Stimulated activated naive CD8-positive, alpha-beta T cell treated with anti-CD3 and anti-CD28 coated beads, Interleukin-15, Interleukin-2, amounts not matched to agents 100 ng/mL and 50 ng/mL, for 24 hours (primary cell): ENCODE data around the gene GNE.
"Not testable (repeated sequence)": the region's sequence is repeated elsewhere in the genome, so short reads cannot be mapped to it uniquely, and the experiment has no call there.

Source experiments
- H3K27ac Mint-ChIP-seq: one replicate; pipeline ENCODE4 v1.8.0; 2021; ENCODE audit warnings: mild to moderate bottlenecking, mixed read lengths
- H3K27me3 Mint-ChIP-seq: one replicate; pipeline ENCODE4 v1.8.0; 2021; ENCODE audit warnings: mixed read lengths
- H3K36me3 Mint-ChIP-seq: one replicate; pipeline ENCODE4 v1.8.0; 2021; ENCODE audit warnings: low read depth, mixed read lengths
- H3K4me1 Mint-ChIP-seq: one replicate; pipeline ENCODE4 v1.8.0; 2021; ENCODE audit warnings: low read depth, mixed read lengths
- H3K4me3 Mint-ChIP-seq: one replicate; pipeline ENCODE4 v1.8.0; 2021; ENCODE audit warnings: mild to moderate bottlenecking, mixed read lengths
- H3K9me3 Mint-ChIP-seq: one replicate; pipeline ENCODE4 v1.8.0; 2021; ENCODE audit warnings: mixed read lengths

The GNE gene

GRCh38 chr9:36284226-36284625, 26.0 kb upstream of the GNE start:
- Mint-ChIP-seq H3K9me3 (no peaks in the 10 kb centered on the region), H3K4me3 (no peak overlapping the region), H3K27me3 (no peaks in the 10 kb centered on the region), H3K36me3 (peaks cover 4% of the 10 kb centered on the region), H3K27ac (no peak overlapping the region), H3K4me1 (no peaks in the 10 kb centered on the region)

GRCh38 chr9:36282275-36282674, 24.0 kb upstream of the GNE start:
- no peaks in the 10 kb centered on the region for H3K27me3 Mint-ChIP-seq
- no peak overlapping the region for H3K27ac Mint-ChIP-seq
- no peaks in the 10 kb centered on the region for H3K4me1 Mint-ChIP-seq
- no peaks in the 10 kb centered on the region for H3K9me3 Mint-ChIP-seq
- no peak overlapping the region for H3K4me3 Mint-ChIP-seq
- H3K36me3 Mint-ChIP-seq: peaks cover 4% of the 10 kb centered on the region

GRCh38 chr9:36280989-36281388, 22.7 kb upstream of the GNE start:
- H3K27ac Mint-ChIP-seq: no peak overlapping the region
- H3K36me3 Mint-ChIP-seq: peaks cover 4% of the 10 kb centered on the region
- H3K4me1 Mint-ChIP-seq: no peaks in the 10 kb centered on the region
- no peak overlapping the region for H3K4me3 Mint-ChIP-seq
- H3K27me3 Mint-ChIP-seq: no peaks in the 10 kb centered on the region
- no peaks in the 10 kb centered on the region for H3K9me3 Mint-ChIP-seq

GRCh38 chr9:36278243-36278642, 20.0 kb upstream of the GNE start:
- Mint-ChIP-seq H3K4me1 (no peaks in the 10 kb centered on the region), H3K27ac (no peak overlapping the region), H3K36me3 (no peaks in the 10 kb centered on the region), H3K4me3 (no peak overlapping the region), H3K27me3 (no peaks in the 10 kb centered on the region), H3K9me3 (no peaks in the 10 kb centered on the region)

GRCh38 chr9:36276781-36277181, 18.5 kb upstream of the GNE start:
- Mint-ChIP-seq H3K36me3 (no peaks in the 10 kb centered on the region), H3K27me3 (no peaks in the 10 kb centered on the region), H3K4me1 (no peaks in the 10 kb centered on the region), H3K9me3 (no peaks in the 10 kb centered on the region), H3K4me3 (no peak overlapping the region), H3K27ac (no peak overlapping the region)

GRCh38 chr9:36276254-36276653, 18.0 kb upstream of the GNE start:
- no peaks in the 10 kb centered on the region for H3K27me3 Mint-ChIP-seq
- H3K27ac Mint-ChIP-seq: no peak overlapping the region
- no peaks in the 10 kb centered on the region for H3K9me3 Mint-ChIP-seq
- no peak overlapping the region for H3K4me3 Mint-ChIP-seq
- H3K36me3 Mint-ChIP-seq: no peaks in the 10 kb centered on the region
- H3K4me1 Mint-ChIP-seq: no peaks in the 10 kb centered on the region

GRCh38 chr9:36275060-36275459, 16.8 kb upstream of the GNE start:
- no peak overlapping the region for H3K4me3 Mint-ChIP-seq
- H3K4me1 Mint-ChIP-seq: no peaks in the 10 kb centered on the region
- H3K27me3 Mint-ChIP-seq: no peaks in the 10 kb centered on the region
- no peaks in the 10 kb centered on the region for H3K9me3 Mint-ChIP-seq
- H3K27ac Mint-ChIP-seq: no peak overlapping the region
- no peaks in the 10 kb centered on the region for H3K36me3 Mint-ChIP-seq

- H3K27ac Mint-ChIP-seq, H3K36me3 Mint-ChIP-seq, H3K4me1 Mint-ChIP-seq, H3K27me3 Mint-ChIP-seq, H3K4me3 Mint-ChIP-seq, H3K9me3 Mint-ChIP-seq: not testable (repeated sequence)
These were observed 15.1 kb upstream of the GNE start for GRCh38 chr9:36273354-36273753.

GRCh38 chr9:36268007-36268427, 9.8 kb upstream of the GNE start:
- Mint-ChIP-seq H3K9me3 (no peaks in the 10 kb centered on the region), H3K36me3 (no peaks in the 10 kb centered on the region)

GRCh38 chr9:36264896-36265295, 6.6 kb upstream of the GNE start:
- H3K27ac Mint-ChIP-seq: no peak overlapping the region
- H3K36me3 Mint-ChIP-seq: no peaks in the 10 kb centered on the region
- H3K4me3 Mint-ChIP-seq: no peak overlapping the region
- no peaks in the 10 kb centered on the region for H3K9me3 Mint-ChIP-seq
- no peaks in the 10 kb centered on the region for H3K4me1 Mint-ChIP-seq
- no peaks in the 10 kb centered on the region for H3K27me3 Mint-ChIP-seq

More at GRCh38 chr9:36268007-36268427, 9.8 kb upstream of the GNE start:
- no peak overlapping the region for H3K27ac Mint-ChIP-seq
- H3K4me1 Mint-ChIP-seq: no peaks in the 10 kb centered on the region
- no peaks in the 10 kb centered on the region for H3K27me3 Mint-ChIP-seq
- no peak overlapping the region for H3K4me3 Mint-ChIP-seq

- Mint-ChIP-seq H3K27ac (no peak overlapping the region), H3K27me3 (no peaks in the 10 kb centered on the region), H3K4me3 (no peak overlapping the region), H3K9me3 (no peaks in the 10 kb centered on the region), H3K36me3 (no peaks in the 10 kb centered on the region), H3K4me1 (peaks cover 1% of the 10 kb centered on the region)
These were observed 5.4 kb upstream of the GNE start for GRCh38 chr9:36263683-36264082.

GRCh38 chr9:36258996-36259533, 817 bp upstream of the GNE start:
- Mint-ChIP-seq H3K4me1 (peaks cover 14% of the 10 kb centered on the region), H3K27me3 (no peaks in the 10 kb centered on the region), H3K4me3 (peak overlapping the region; percentile 88), H3K27ac (peak overlapping the region; percentile 87), H3K36me3 (no peaks in the 10 kb centered on the region), H3K9me3 (no peaks in the 10 kb centered on the region)

- no peak overlapping the region for H3K27ac Mint-ChIP-seq
- no peak overlapping the region for H3K4me3 Mint-ChIP-seq
- no peaks in the 10 kb centered on the region for H3K27me3 Mint-ChIP-seq
- peaks cover 7% of the 10 kb centered on the region for H3K36me3 Mint-ChIP-seq
- no peaks in the 10 kb centered on the region for H3K9me3 Mint-ChIP-seq
- H3K4me1 Mint-ChIP-seq: peaks cover 16% of the 10 kb centered on the region
These were observed 6.8 kb downstream of the GNE start for GRCh38 chr9:36251428-36251827.

GRCh38 chr9:36250079-36250478, 8.2 kb downstream of the GNE start:
- Mint-ChIP-seq H3K27ac (peak overlapping the region; percentile 3), H3K4me3 (no peak overlapping the region), H3K4me1 (peaks cover 15% of the 10 kb centered on the region), H3K27me3 (no peaks in the 10 kb centered on the region), H3K36me3 (peaks cover 15% of the 10 kb centered on the region), H3K9me3 (no peaks in the 10 kb centered on the region)

- Mint-ChIP-seq H3K27me3 (no peaks in the 10 kb centered on the region), H3K27ac (no peak overlapping the region), H3K9me3 (no peaks in the 10 kb centered on the region), H3K4me3 (no peak overlapping the region), H3K36me3 (peaks cover 17% of the 10 kb centered on the region), H3K4me1 (peaks cover 15% of the 10 kb centered on the region)
These were observed 9.1 kb downstream of the GNE start for GRCh38 chr9:36249189-36249588.

GRCh38 chr9:36248061-36248460, 10.2 kb downstream of the GNE start:
- H3K36me3 Mint-ChIP-seq: peaks cover 22% of the 10 kb centered on the region
- peaks cover 15% of the 10 kb centered on the region for H3K4me1 Mint-ChIP-seq
- H3K9me3 Mint-ChIP-seq, H3K27me3 Mint-ChIP-seq, H3K27ac Mint-ChIP-seq, H3K4me3 Mint-ChIP-seq: not testable (repeated sequence)
